Sciatic nerve (tissue), 2 donors: ENCODE data around the gene PLEKHO2. TPM values are rescaled to one million over a fixed set of nuclear protein-coding genes. Genes with fewer than 3 reads are reported as not detected.

Experiments
- ATAC-seq: fragments of 200-7000 bp; cut with Tn5 transposase; one replicate; pipeline ENCODE4 v1.9.1; 2020; ENCODE audit warnings: mild to moderate bottlenecking, moderate library complexity
- DNase-seq: peaks from one replicate; pipeline ENCODE4 v3.0.0-alpha.2; 2020; ENCODE audit warnings: low spot score
- intact Hi-C: fragments of 100-400 bp; cut with DNase I; formaldehyde crosslinking; loops from one replicate; pipeline ENCODE4 v1.14.2; 2022
- total RNA-seq: library from RNA; stranded (reverse); fragmentation: NEBNext Ultra II Directional; extraction: Animal tissue kit (Norgen Biotek cat#: 25700); gene quantifications from one replicate; pipeline ENCODE4 v1.2.1, GENCODE V29; 2021
- donor health status: DM: no; HTN: no; CAD: no.
- donor health status: DM: no; HTN: no; CAD: no.

Gene PLEKHO2
- total RNA-seq, 1 donor from 2014 or later = 62.9 TPM

- ATAC-seq (no peak), DNase-seq (no peak)
- intact Hi-C loops = loop anchor here (10.0 kb wide), 1 partner anchor 168 kb away; no protein-coding TSS in a partner anchor
Observed at GRCh38 chr15:64902863-64903262, 61.1 kb downstream of the PLEKHO2 start.

- ATAC-seq (no peak), DNase-seq (no peak)
- intact Hi-C loops = loop anchor here (10.0 kb wide), 1 partner anchor 169 kb away; no protein-coding TSS in a partner anchor
Observed at GRCh38 chr15:64903326-64903950, 61.7 kb downstream of the PLEKHO2 start.

- no peak for ATAC-seq
- DNase-seq = no peak
- intact Hi-C loops = loop anchor here (10.0 kb wide), 1 partner anchor 169 kb away; no protein-coding TSS in a partner anchor
Observed at GRCh38 chr15:64904189-64904588, 62.5 kb downstream of the PLEKHO2 start.

GRCh38 chr15:64905119-64905831, 63.6 kb downstream of the PLEKHO2 start:
- intact Hi-C loops = loop anchor here (10.0 kb wide), 1 partner anchor 170 kb away; no protein-coding TSS in a partner anchor
- peak; percentile 91 for ATAC-seq

GRCh38 chr15:64905941-64906340, 64.2 kb downstream of the PLEKHO2 start:
- DNase-seq (no peak), ATAC-seq (peak; percentile 4)
- intact Hi-C loops = loop anchor here (10.0 kb wide), 1 partner anchor 171 kb away; no protein-coding TSS in a partner anchor

More at GRCh38 chr15:64905119-64905831, 63.6 kb downstream of the PLEKHO2 start:
- DNase-seq = peak; percentile 89

- DNase-seq (no peak), ATAC-seq (no peak)
- intact Hi-C loops = loop anchor here (10.0 kb wide), 1 partner anchor 172 kb away; no protein-coding TSS in a partner anchor
Observed at GRCh38 chr15:64906402-64906801, 64.7 kb downstream of the PLEKHO2 start.

GRCh38 chr15:64907991-64908390, 66.3 kb downstream of the PLEKHO2 start:
- ATAC-seq (no peak), DNase-seq (no peak)
- intact Hi-C loops = loop anchor here (10.0 kb wide), 1 partner anchor 173 kb away; no protein-coding TSS in a partner anchor

- no peak for ATAC-seq
- intact Hi-C loops = loop anchor here (10.0 kb wide), 1 partner anchor 175 kb away; no protein-coding TSS in a partner anchor
- no peak for DNase-seq
Observed at GRCh38 chr15:64909546-64909945, 67.8 kb downstream of the PLEKHO2 start.

GRCh38 chr15:64911311-64912186, 69.8 kb downstream of the PLEKHO2 start, which contains the start of gene ANKDD1A:
Gene ANKDD1A (plus strand): TSS chr15:64911902. CDS start chr15:64911931, 29 bp downstream.
- peak; percentile 78 for DNase-seq
- intact Hi-C loops = no loop called here
- peak; percentile 93 for ATAC-seq

GRCh38 chr15:64912379-64913325, 70.9 kb downstream of the PLEKHO2 start:
- intact Hi-C loops = no loop called here
- DNase-seq = no peak

GRCh38 chr15:64915518-64916227, 74.0 kb downstream of the PLEKHO2 start:
- ATAC-seq (no peak), DNase-seq (no peak)
- intact Hi-C loops = no loop called here

More at GRCh38 chr15:64912379-64913325, 70.9 kb downstream of the PLEKHO2 start:
- ATAC-seq = peak; percentile 21

GRCh38 chr15:64916365-64916764, 74.7 kb downstream of the PLEKHO2 start:
- intact Hi-C loops = no loop called here
- no peak for ATAC-seq
- DNase-seq = no peak

GRCh38 chr15:64917211-64917610, 75.5 kb downstream of the PLEKHO2 start:
- ATAC-seq = no peak
- no peak for DNase-seq
- intact Hi-C loops = no loop called here
